UCSD-AML1 (cell line): Measurements from ENCODE around the gene GABRA6.

Experiments
- DNase-seq: peaks from one replicate; lab custom pipeline; 2025; ENCODE audit not compliant: unreplicated experiment; lab: John Stamatoyannopoulos, UW

Gene GABRA6

DNA sequence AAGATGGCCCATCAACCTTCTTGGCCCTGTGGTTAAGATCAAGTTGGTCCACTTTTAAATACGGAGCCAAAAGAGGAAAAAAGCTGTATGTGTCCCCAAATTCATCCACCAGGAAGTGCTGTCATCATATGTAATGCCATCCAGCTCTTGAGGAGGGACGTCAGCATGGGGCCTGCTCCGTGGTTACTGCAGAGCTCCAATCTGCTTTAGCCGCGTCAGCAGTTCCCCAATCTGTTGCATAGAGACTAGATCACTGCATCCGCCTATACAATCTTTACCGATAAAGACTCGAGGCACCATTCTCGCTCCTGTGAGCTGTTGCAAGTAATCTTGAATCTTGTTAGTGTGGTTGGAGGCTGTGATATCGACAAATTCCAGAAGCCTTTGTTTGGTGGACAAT is 65.7 kb downstream of the GABRA6 start:
- DNase-seq, result no peak
